Measurements from ENCODE around the gene MAN1C1. TPM values are rescaled to one million over a fixed set of nuclear protein-coding genes. Genes with fewer than 3 reads are reported as not detected.

Gene MAN1C1
- total RNA-seq, 4 donors from 2014 or later: 14.6 to 25.1 (median 17.5) TPM

DNA sequence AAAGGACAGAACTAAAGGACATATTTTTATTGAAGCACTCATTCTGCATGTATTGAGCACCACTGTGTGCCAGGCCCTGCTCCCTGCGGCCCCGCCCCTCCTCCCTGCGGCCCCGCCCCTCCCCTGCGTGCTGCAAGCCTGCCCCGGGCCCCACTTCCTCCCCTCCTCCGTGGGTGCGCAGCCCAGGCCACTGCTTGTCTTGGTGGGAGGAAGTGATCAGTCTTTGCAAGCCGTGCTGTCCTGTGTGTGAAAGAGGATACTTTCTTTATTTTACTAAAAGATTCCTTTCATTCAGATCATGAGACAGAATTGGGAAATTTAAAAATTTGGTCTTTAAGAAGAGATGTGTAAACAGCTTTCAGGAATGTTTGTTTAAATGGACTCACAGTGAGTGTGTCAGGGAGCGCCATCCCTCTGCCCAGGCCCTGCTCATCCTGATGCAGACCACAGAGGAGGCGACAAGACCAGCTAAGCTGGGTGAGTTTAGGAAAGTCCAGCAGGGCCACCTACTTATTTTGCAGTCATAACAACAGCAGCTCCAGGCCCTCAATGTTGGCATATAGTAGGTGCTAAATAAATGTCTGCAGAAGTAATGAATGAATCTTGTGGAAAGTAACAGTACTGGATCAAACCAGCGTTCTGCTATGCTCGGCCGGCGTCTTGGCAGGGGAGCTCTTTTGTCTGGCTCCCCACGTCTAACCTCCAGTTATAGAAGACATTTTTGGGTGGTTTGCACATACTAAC lies 95.1 kb downstream of the MAN1C1 start:
- no peak for DNase-seq (ENCODE audit: low spot score in 2 of 2)
- 65 to 66% methylated on average over 16 of the region's 16 CpGs for WGBS, 2 donors
- Histone ChIP-seq H3K36me3 (no peaks in the 10 kb centered on the region), H3K27me3 (no peaks in the 10 kb centered on the region), H3K9me3 (no peaks in the 10 kb centered on the region), H3K27ac (peak overlapping the region in 1 of 4 donors; percentile 34), H3K4me1 (peaks cover 0 to 33% (median 6%) of the 10 kb centered on the region in 4 donors), H3K4me3 (no peak overlapping the region)
- no peak for TF ChIP-seq POLR2A (IDR thresholded peaks at IDR 0.05)
- TF ChIP-seq, protein P1, sequence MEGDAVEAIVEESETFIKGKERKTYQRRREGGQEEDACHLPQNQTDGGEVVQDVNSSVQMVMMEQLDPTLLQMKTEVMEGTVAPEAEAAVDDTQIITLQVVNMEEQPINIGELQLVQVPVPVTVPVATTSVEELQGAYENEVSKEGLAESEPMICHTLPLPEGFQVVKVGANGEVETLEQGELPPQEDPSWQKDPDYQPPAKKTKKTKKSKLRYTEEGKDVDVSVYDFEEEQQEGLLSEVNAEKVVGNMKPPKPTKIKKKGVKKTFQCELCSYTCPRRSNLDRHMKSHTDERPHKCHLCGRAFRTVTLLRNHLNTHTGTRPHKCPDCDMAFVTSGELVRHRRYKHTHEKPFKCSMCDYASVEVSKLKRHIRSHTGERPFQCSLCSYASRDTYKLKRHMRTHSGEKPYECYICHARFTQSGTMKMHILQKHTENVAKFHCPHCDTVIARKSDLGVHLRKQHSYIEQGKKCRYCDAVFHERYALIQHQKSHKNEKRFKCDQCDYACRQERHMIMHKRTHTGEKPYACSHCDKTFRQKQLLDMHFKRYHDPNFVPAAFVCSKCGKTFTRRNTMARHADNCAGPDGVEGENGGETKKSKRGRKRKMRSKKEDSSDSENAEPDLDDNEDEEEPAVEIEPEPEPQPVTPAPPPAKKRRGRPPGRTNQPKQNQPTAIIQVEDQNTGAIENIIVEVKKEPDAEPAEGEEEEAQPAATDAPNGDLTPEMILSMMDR (IDR thresholded peaks at IDR 0.05): no peak
- TF ChIP-seq EP300 (IDR thresholded peaks at IDR 0.05): no peak

DNA sequence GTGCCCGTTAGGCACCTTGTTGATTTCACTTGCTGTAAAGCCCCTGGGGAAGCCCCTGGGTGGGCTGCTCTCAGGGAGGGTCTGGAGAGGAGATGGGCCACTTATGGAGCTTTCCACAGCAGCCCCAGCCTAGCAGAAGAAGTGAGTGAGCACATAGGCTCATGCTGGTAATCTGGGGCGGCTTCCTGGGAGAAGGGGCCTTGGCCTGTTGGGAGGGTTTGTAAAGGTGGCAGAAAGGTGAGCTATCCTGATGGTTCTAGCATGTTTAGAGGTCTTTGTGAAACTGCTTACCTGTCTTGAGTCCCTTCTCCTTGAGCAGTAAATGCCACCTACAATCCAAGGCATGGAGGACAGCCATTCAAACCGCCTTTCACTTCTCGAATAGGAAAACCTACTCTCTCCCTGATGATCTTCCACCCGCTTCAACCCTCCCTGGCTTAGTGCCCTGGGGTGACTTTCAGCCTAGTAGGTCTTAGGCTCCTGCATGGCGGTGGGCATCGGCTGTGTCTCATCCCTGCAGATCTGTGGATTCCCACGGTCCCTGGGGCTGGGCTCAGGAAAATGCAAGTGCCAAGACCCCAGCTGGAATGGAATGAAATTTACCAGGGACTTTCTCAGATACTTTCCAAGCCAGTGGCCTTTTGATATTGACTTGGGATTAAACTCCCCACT lies 95.8 kb downstream of the MAN1C1 start:
- no peak overlapping the region for H3K27ac ChIP-seq
- DNase-seq (ENCODE audit: low spot score in 2 of 2): no peak
- H3K36me3 ChIP-seq: no peaks in the 10 kb centered on the region
- peaks cover 0 to 26% (median 5%) of the 10 kb centered on the region in 4 donors for H3K4me1 ChIP-seq
- H3K4me3 ChIP-seq: no peak overlapping the region
- no peaks in the 10 kb centered on the region for H3K27me3 ChIP-seq
- 95 to 96% methylated on average over 8 of the region's 8 CpGs for WGBS, 2 donors
- TF ChIP-seq, protein P1 (IDR thresholded peaks at IDR 0.05): no peak
- no peaks in the 10 kb centered on the region for H3K9me3 ChIP-seq

DNA sequence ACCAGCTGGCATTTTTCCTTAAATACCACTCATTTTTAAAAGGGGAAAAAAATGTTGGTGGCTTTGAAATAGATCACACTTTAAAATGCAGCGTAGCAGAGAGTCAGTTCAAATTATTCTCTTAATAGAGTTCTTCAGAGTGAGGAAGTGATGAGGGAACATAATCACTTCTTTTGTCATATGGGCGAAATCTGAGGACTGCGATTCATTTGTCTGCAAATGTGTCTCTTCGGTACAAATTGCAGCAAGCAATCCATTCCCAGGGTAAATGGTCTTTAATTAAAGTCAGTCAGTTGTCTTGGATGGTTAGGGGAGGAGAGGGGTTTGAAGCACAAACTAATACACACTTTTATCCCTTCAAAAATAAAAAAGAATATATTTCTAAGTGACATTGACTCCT lies 97.4 kb downstream of the MAN1C1 start:
- no peak overlapping the region for H3K4me3 ChIP-seq
- H3K9me3 ChIP-seq: no peaks in the 10 kb centered on the region
- no peaks in the 10 kb centered on the region for H3K27me3 ChIP-seq
- TF ChIP-seq, protein P1 (IDR thresholded peaks at IDR 0.05): no peak
- no peak for TF ChIP-seq POLR2A (IDR thresholded peaks at IDR 0.05)
- no peak for TF ChIP-seq EP300 (IDR thresholded peaks at IDR 0.05)
- no peak for DNase-seq (ENCODE audit: low spot score in 2 of 2)
- H3K27ac ChIP-seq: no peak overlapping the region
- H3K4me1 ChIP-seq: peaks cover 0 to 15% (median 3%) of the 10 kb centered on the region in 4 donors
- 49 to 60% methylated on average over 4 of the region's 4 CpGs for WGBS, 2 donors
- H3K36me3 ChIP-seq: no peaks in the 10 kb centered on the region

DNA sequence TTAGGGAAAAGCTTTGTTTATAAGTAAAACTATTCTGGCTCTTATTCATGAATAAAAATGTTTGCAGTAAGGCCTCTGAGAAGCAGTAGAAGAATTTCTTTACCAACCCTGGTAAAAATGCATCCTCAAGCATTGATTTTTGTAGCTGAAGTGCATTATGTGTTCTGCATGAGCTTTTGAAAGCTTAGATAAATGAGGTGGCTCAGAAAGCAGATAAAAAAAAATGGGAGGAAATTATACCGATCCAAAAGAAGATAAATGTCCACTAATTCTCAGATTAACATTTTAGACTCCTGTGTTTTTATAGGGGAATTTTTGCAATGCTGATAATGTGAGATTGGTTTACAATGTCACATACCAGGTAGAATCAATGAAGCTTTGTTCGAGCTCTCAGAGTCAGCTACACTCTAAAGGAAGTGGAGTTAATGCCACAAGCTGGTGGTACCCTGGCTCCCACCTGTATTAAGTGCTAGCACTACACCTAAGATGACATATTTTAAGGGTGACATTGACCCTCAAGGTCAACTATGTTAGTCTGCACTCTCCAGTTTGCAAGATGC lies 97.9 kb downstream of the MAN1C1 start:
- no peak for DNase-seq (ENCODE audit: low spot score in 2 of 2)
- Histone ChIP-seq H3K27ac (no peak overlapping the region), H3K36me3 (no peaks in the 10 kb centered on the region), H3K4me3 (no peak overlapping the region), H3K27me3 (no peaks in the 10 kb centered on the region), H3K9me3 (no peaks in the 10 kb centered on the region), H3K4me1 (peaks cover 0 to 15% (median 3%) of the 10 kb centered on the region in 4 donors)
- 58 to 66% methylated on average over 2 of the region's 2 CpGs for WGBS, 2 donors
- TF ChIP-seq POLR2A (IDR thresholded peaks at IDR 0.05): no peak

DNA sequence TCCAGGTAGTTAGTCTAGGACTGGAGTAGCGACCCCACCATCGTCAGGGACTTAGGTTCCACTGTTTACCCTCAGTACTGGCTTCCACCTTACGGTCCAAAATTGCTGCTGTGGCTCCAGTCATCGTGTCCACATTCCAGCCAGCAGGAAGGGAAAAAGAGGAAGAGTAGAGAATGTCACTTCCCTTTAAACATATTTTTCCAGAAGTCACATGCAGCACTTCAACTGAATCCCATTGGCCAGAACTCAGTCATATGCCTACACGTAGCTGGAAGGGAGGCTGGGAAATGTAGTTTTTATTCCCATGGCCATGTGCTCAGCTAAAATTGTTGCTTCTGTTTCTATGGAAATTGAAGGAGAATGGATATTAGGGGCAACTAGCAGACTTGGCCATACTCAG lies 99.3 kb downstream of the MAN1C1 start:
- WGBS, 2 donors: 98% methylated on average over 5 of the region's 5 CpGs
- H3K4me1 ChIP-seq: peaks cover 0 to 13% (median 3%) of the 10 kb centered on the region in 4 donors
- no peak overlapping the region for H3K4me3 ChIP-seq
- DNase-seq (ENCODE audit: low spot score in 2 of 2): no peak
- no peaks in the 10 kb centered on the region for H3K36me3 ChIP-seq
- H3K27ac ChIP-seq: no peak overlapping the region
- no peaks in the 10 kb centered on the region for H3K9me3 ChIP-seq
- H3K27me3 ChIP-seq: no peaks in the 10 kb centered on the region
- TF ChIP-seq POLR2A (IDR thresholded peaks at IDR 0.05) (no peak), EP300 (IDR thresholded peaks at IDR 0.05) (no peak)
- TF ChIP-seq, protein P1 (IDR thresholded peaks at IDR 0.05): no peak
